A549 treated with AZD9567 at 1 μM for 4 hours (cell line): Measurements from ENCODE around the gene WFDC10B. TPM values are rescaled to one million over a fixed set of nuclear protein-coding genes. Genes with fewer than 3 reads are reported as not detected.

ENCODE experiments used
- total RNA-seq: library from RNA; stranded (reverse); fragments of 200-300 nt; extraction: Qiagen RNA extraction; gene quantifications from 5 replicates; pipeline ENCODE4 v1.2.3, GENCODE V29; 2022; ENCODE audit not compliant: insufficient read depth

WFDC10B gene
- total RNA-seq = not detected in 5 replicates

GRCh38 chr20:45704969-45705637 lies at the start of gene WFDC10B:
WFDC10B (minus strand) TSS chr20:45705019; CDS start chr20:45685992, 19,027 bp downstream.

GRCh38 chr20:45722047-45722446 lies 17.2 kb upstream of the WFDC10B start, which contains the start of gene SPINT4:
SPINT4 (plus strand) TSS chr20:45722347; CDS start chr20:45722368, 21 bp downstream.

GRCh38 chr20:45701873-45702272 lies 2.9 kb downstream of the WFDC10B start, which contains the start of gene WFDC13:
WFDC13 (plus strand) TSS chr20:45702038; CDS start chr20:45702124, 86 bp downstream.

GRCh38 chr20:45670139-45670538 lies 34.7 kb downstream of the WFDC10B start, which contains the start of gene WFDC11:
WFDC11 (minus strand) TSS chr20:45670239; CDS start chr20:45650600, 19,639 bp downstream.

Other genes starting within 250 kb of the WFDC10B start
- 0.71 TPM in 1 of 5 replicates, not detected in the others for gene WFDC2, start 235.3 kb downstream of the WFDC10B start, total RNA-seq
- not detected in 5 replicates for gene SPINT3, start 189.4 kb downstream of the WFDC10B start, total RNA-seq
- not detected in 5 replicates for gene WFDC6, start 165.5 kb downstream of the WFDC10B start, total RNA-seq
- not detected in 5 replicates for gene EPPIN, start 157.6 kb downstream of the WFDC10B start, total RNA-seq
- not detected in 5 replicates for gene WFDC8, start 125.7 kb downstream of the WFDC10B start, total RNA-seq
- gene WFDC10A, start 75.3 kb downstream of the WFDC10B start, total RNA-seq = not detected in 5 replicates
- gene WFDC9, start 73.7 kb downstream of the WFDC10B start, total RNA-seq = not detected in 5 replicates
- not detected in 5 replicates for gene WFDC11, start 34.8 kb downstream of the WFDC10B start, total RNA-seq
- not detected in 5 replicates for gene WFDC13, start 3.0 kb downstream of the WFDC10B start, total RNA-seq
- not detected in 5 replicates for gene SPINT4, start 17.3 kb upstream of the WFDC10B start, total RNA-seq
- 0.16 to 0.23 TPM in 2 of 5 replicates, not detected in the others for gene WFDC3, start 86.9 kb upstream of the WFDC10B start, total RNA-seq
- gene DNTTIP1, start 86.9 kb upstream of the WFDC10B start, total RNA-seq = 33.3 to 36.6 TPM (median 36.0 TPM) in 5 replicates
- 218 to 237 TPM (median 227 TPM) in 5 replicates for gene UBE2C, start 107.6 kb upstream of the WFDC10B start, total RNA-seq
- gene TNNC2, start 122.3 kb upstream of the WFDC10B start, total RNA-seq = 0.13 to 0.29 TPM (median 0.22 TPM) in 3 of 5 replicates, not detected in the others
- 9.4 to 11.1 TPM (median 10.3 TPM) in 5 replicates for gene SNX21, start 128.8 kb upstream of the WFDC10B start, total RNA-seq
- 14.3 to 20.5 TPM (median 19.4 TPM) in 5 replicates for gene ACOT8, start 152.4 kb upstream of the WFDC10B start, total RNA-seq
- 1.4 to 3.3 TPM (median 1.5 TPM) in 5 replicates for gene ZSWIM3, start 152.6 kb upstream of the WFDC10B start, total RNA-seq
- gene ZSWIM1, start 176.2 kb upstream of the WFDC10B start, total RNA-seq = 5.2 to 8.3 TPM (median 5.8 TPM) in 5 replicates
- gene SPATA25, start 182.6 kb upstream of the WFDC10B start, total RNA-seq = 0.22 to 0.46 TPM (median 0.36 TPM) in 4 of 5 replicates, not detected in the other
- 0.95 to 1.3 TPM (median 1.1 TPM) in 4 of 5 replicates, not detected in the other for gene NEURL2, start 186.2 kb upstream of the WFDC10B start, total RNA-seq
- gene CTSA, start 186.3 kb upstream of the WFDC10B start, total RNA-seq = 102 to 120 TPM (median 111 TPM) in 5 replicates
- gene PLTP, start 207.1 kb upstream of the WFDC10B start, total RNA-seq = 1.6 to 1.9 TPM (median 1.7 TPM) in 4 of 5 replicates, not detected in the other
- gene PCIF1, start 229.7 kb upstream of the WFDC10B start, total RNA-seq = 36.5 to 38.0 TPM (median 37.0 TPM) in 5 replicates